Parathyroid adenoma (tissue), 2 donors: ENCODE data around the gene C1orf210.

Source experiments
- H2AFZ ChIP-seq: fragments of 300-600 bp; sonication (generic); one replicate; pipeline ENCODE4 v1.7.0; 2017; ENCODE audit warnings: antibody characterized with exemption, mild to moderate bottlenecking
- H3K27ac ChIP-seq: fragments of 300-600 bp; sonication (generic); one replicate; pipeline ENCODE4 v1.7.0; 2017
- H3K27me3 ChIP-seq: fragments of 300-600 bp; sonication (generic); one replicate; pipeline ENCODE4 v1.7.0; 2017; ENCODE audit warnings: low read length; ENCODE audit not compliant: control insufficient read depth, insufficient read depth
- H3K36me3 ChIP-seq: fragments of 300-600 bp; sonication (generic); one replicate; pipeline ENCODE4 v1.7.0; 2017; ENCODE audit warnings: low read length; ENCODE audit not compliant: control insufficient read depth, insufficient read depth
- H3K4me1 ChIP-seq: fragments of 300-600 bp; sonication (generic); one replicate; pipeline ENCODE4 v1.7.0; 2017; ENCODE audit warnings: control low read depth
- H3K4me2 ChIP-seq: fragments of 300-600 bp; sonication (generic); one replicate; pipeline ENCODE4 v1.7.0; 2017; ENCODE audit warnings: low read length
- H3K4me3 ChIP-seq: fragments of 300-600 bp; sonication (generic); one replicate; pipeline ENCODE4 v1.7.0; 2017; ENCODE audit warnings: low read depth, low read length
- H3K79me2 ChIP-seq: fragments of 300-600 bp; sonication (generic); one replicate; pipeline ENCODE4 v1.7.0; 2017; ENCODE audit warnings: control low read depth
- H3K9ac ChIP-seq: fragments of 300-600 bp; sonication (generic); one replicate; pipeline ENCODE4 v1.7.0; 2017; ENCODE audit warnings: mild to moderate bottlenecking
- H3K9me3 ChIP-seq: fragments of 300-600 bp; sonication (generic); one replicate; pipeline ENCODE4 v1.7.0; 2017; ENCODE audit warnings: low read length; ENCODE audit not compliant: control insufficient read depth
- TF ChIP-seq, protein P1 (sequence below): fragments of 300-600 bp; sonication (generic); IDR thresholded peaks from one replicate; pipeline ENCODE4 v1.7.0; 2017; ENCODE audit warnings: antibody characterized with exemption, mild to moderate bottlenecking
- donor health status: primary hyperparathyroidism.

Gene C1orf210

DNA sequence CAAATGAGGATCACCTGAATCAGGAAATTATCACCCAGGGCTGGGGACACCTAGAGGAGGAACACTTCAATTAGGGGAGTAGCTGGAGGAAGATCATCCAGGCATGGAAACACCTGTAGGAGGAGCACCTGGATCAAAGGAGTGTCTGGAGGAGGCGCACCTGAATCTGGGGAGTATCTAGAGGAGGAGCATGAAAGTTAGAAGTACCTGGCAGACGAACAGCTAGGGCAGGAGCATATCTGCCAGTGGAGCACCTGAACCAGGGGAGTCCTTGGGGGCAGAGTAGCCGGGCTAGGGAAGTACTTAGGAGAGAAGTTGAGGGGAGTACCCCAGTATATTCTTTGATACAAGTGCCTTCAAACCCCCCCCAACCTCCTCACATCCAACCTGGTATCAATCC, 1.3 kb downstream of the C1orf210 start:
- H3K4me1 ChIP-seq = no peaks in the 10 kb centered on the region
- H3K9ac ChIP-seq = no peak overlapping the region
- TF ChIP-seq, protein P1, sequence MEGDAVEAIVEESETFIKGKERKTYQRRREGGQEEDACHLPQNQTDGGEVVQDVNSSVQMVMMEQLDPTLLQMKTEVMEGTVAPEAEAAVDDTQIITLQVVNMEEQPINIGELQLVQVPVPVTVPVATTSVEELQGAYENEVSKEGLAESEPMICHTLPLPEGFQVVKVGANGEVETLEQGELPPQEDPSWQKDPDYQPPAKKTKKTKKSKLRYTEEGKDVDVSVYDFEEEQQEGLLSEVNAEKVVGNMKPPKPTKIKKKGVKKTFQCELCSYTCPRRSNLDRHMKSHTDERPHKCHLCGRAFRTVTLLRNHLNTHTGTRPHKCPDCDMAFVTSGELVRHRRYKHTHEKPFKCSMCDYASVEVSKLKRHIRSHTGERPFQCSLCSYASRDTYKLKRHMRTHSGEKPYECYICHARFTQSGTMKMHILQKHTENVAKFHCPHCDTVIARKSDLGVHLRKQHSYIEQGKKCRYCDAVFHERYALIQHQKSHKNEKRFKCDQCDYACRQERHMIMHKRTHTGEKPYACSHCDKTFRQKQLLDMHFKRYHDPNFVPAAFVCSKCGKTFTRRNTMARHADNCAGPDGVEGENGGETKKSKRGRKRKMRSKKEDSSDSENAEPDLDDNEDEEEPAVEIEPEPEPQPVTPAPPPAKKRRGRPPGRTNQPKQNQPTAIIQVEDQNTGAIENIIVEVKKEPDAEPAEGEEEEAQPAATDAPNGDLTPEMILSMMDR = no peak
- H3K9me3 ChIP-seq = no peaks in the 10 kb centered on the region
- H3K36me3 ChIP-seq = no peaks in the 10 kb centered on the region
- peak overlapping the region; percentile 22 for H3K4me2 ChIP-seq
- no peaks in the 10 kb centered on the region for H3K27me3 ChIP-seq
- no peak overlapping the region for H3K4me3 ChIP-seq
- H2AFZ ChIP-seq = no peak overlapping the region
- no peaks in the 10 kb centered on the region for H3K79me2 ChIP-seq
- H3K27ac ChIP-seq = no peak overlapping the region

DNA sequence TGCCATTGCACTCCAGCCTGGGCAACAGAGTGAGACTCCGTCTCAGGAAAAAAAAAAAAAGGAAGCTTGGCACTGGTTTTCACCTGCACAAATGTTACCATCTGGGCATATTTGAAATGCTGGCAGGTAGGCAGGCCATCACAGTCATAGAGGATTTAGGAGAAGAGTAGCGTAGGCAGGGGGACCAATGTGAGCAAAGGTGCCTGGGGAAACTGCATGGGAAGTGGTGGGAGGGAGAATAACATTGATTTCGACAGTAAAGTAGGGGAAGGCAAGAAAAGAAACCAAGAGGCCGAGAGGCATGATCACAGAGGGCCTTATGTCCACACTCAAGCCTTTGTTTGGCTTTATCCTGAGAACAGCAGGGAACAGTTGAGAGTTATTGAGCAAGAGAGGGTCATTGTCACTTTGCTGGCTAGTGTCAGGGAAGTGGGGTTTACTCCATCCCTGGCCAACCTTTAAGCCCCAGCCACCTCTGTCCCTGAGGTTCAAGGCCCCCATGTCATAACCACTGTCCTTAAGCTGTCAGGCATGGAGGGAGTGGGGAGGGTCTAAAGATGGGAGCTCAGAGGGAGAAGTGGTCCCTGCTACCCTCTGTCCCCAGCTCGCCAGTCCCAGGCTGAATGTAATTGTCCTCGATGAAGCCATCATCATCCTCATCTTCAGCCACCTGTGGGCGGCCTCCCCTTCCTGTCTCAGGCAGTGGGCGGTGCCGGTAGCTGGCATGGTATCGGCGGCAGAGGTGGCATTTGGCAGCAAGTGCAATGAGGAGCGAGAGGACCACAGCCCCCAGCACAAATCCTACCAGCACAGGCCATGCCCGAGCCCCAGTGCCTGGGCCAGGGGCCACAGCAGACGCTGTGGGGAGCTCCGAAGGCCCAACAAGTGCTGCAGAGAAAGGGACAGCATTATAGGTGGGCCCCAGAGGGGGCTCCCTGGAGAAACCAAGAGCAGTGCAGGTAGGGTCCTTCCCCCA, 2.9 kb downstream of the C1orf210 start:
- Histone ChIP-seq H3K4me3 (no peak overlapping the region), H3K4me1 (no peaks in the 10 kb centered on the region), H3K27ac (no peak overlapping the region), H3K9me3 (no peaks in the 10 kb centered on the region), H2AFZ (no peak overlapping the region), H3K4me2 (no peak overlapping the region), H3K27me3 (no peaks in the 10 kb centered on the region), H3K9ac (no peak overlapping the region), H3K36me3 (no peaks in the 10 kb centered on the region), H3K79me2 (no peaks in the 10 kb centered on the region)
- TF ChIP-seq, protein P1 = no peak

DNA sequence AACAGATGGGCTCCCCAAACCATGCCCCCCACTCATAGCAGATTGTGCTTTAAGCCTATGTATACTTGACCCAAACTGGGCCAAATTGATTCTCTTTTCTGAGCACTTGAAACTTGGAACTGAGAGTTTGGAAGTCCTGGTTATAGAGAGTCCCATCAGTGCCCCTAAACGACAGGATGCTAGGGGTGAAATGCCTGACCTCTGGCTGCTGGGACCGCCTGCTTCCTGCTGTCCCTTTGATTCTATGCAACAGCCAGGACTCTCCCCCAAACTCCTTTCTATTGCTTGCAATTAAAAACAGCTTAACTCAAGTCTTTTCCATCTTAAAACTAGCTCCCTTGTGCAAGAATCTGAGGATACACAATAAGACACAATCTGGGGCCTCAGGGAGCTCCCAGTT, 4.7 kb downstream of the C1orf210 start:
- Histone ChIP-seq H2AFZ (no peak overlapping the region), H3K9ac (no peak overlapping the region), H3K4me3 (no peak overlapping the region), H3K9me3 (no peaks in the 10 kb centered on the region), H3K27ac (no peak overlapping the region), H3K79me2 (no peaks in the 10 kb centered on the region), H3K4me2 (no peak overlapping the region), H3K27me3 (no peaks in the 10 kb centered on the region), H3K4me1 (no peaks in the 10 kb centered on the region), H3K36me3 (no peaks in the 10 kb centered on the region)
- TF ChIP-seq, protein P1 = no peak

DNA sequence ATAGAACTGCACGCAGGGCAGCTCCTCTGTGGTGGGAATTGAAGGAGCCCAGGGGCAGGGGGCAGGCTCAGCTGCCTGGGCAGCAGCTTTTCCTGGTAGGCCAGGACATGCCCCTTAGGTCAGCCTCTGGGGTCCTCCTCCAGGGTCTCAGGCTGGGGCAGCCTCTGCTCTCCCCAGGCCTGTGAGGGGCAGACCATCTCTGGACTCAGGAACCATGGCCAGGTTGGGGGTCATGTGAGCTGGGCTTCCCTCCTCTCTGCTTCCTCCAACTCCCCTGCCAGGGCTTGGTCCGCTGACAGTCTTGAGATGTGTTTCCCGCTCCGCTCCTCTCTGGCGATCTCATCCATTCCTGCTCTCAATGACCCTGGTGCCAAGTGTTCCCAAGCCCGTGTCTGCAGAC, 5.7 kb downstream of the C1orf210 start:
- TF ChIP-seq, protein P1 = no peak
- no peak overlapping the region for H3K9ac ChIP-seq
- H3K79me2 ChIP-seq = no peaks in the 10 kb centered on the region
- H3K9me3 ChIP-seq = no peaks in the 10 kb centered on the region
- H3K36me3 ChIP-seq = no peaks in the 10 kb centered on the region
- no peak overlapping the region for H3K27ac ChIP-seq
- no peak overlapping the region for H3K4me3 ChIP-seq
- H2AFZ ChIP-seq = no peak overlapping the region
- H3K4me1 ChIP-seq = no peaks in the 10 kb centered on the region
- H3K27me3 ChIP-seq = no peaks in the 10 kb centered on the region
- no peak overlapping the region for H3K4me2 ChIP-seq

DNA sequence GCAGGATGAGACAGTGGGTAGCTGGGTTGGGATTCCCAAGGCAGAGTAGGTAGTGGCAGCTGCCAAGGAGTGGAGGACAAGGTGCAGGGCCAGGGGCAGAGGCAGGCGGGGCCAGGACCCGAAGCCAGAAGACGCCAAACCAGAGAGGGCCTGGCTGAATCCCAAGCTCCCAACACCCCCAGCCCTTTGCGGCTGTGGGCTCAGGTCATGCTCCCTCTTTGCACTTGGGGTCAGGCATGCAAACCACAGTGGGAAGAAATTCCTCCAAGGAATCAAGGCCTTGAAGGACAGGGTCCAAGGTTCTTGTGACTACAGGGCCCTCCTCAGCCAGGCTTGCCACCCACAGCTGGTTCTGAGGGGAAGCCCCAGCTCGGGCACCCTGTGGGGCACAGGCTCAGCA, 6.2 kb downstream of the C1orf210 start:
- Histone ChIP-seq H3K4me1 (no peaks in the 10 kb centered on the region), H3K4me2 (no peak overlapping the region)
- TF ChIP-seq, protein P1 = no peak

More for the DNA sequence above, 6.2 kb downstream of the C1orf210 start:
- Histone ChIP-seq H3K79me2 (no peaks in the 10 kb centered on the region), H2AFZ (no peak overlapping the region), H3K36me3 (no peaks in the 10 kb centered on the region), H3K9me3 (no peaks in the 10 kb centered on the region), H3K27ac (no peak overlapping the region), H3K4me3 (no peak overlapping the region), H3K9ac (no peak overlapping the region), H3K27me3 (no peaks in the 10 kb centered on the region)
